ENCODE data around the gene IZUMO1.
"Not testable (repeated sequence)": the region's sequence is repeated elsewhere in the genome, so short reads cannot be mapped to it uniquely, and the experiment has no call there.

The IZUMO1 gene

GRCh38 chr19:48746738-48747575 lies at the start of gene IZUMO1:
Gene IZUMO1 (minus strand): TSS chr19:48746909. CDS start chr19:48745859, 1,050 bp downstream.
- peak; percentile 22 for DNase-seq (ENCODE audit: low read depth)

GRCh38 chr19:48795685-48796070 lies 49.0 kb upstream of the IZUMO1 start:
- no peak for DNase-seq (ENCODE audit: low read depth)

- peak; percentile 72 for DNase-seq (ENCODE audit: low read depth)
Observed at GRCh38 chr19:48795055-48795684, 48.5 kb upstream of the IZUMO1 start.

- no peak for DNase-seq (ENCODE audit: low read depth)
Observed at GRCh38 chr19:48794291-48794690, 47.6 kb upstream of the IZUMO1 start.

DNA sequence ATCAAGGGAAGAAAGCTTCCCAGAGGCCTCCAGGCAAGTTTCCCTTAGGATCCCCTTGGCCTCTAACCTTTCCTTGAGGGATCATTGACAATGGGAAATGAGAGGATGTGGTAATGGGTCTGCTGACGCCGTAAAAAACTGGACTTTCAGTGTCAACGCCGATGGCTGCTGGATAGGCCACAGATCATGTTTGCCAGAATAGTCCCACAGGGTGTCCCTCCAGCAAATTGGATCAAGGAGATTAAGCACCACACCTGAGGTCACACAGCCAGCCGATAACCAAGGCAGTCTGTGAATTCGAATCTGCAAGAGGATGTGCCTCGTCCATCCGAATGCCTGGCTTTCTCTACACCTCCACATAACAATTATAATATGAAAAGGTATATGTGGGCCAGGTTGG lies 46.6 kb upstream of the IZUMO1 start:
- no peak for DNase-seq (ENCODE audit: low read depth)

GRCh38 chr19:48787331-48787730 lies 40.6 kb upstream of the IZUMO1 start:
- not testable (repeated sequence) for DNase-seq (ENCODE audit: low read depth)

DNA sequence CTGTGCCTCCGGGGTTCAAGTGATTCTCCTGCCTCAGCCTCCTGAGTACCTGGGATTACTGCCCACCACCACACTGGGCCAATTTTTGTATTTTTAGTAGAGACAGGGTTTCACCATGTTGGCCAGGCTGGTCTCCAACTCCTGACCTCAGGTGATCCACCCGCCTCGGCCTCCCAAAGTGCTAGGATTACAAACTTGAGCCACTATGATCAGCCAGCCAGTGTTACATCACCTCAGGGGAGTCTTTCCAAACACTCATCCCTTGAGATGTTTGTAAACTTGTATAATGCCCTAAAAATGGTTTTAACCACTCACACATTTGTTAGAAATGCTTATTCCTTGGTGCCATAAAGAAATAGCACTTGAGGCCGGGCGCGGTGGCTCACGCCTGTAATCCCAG lies 39.7 kb upstream of the IZUMO1 start:
- DNase-seq (ENCODE audit: low read depth) = not testable (repeated sequence)

GRCh38 chr19:48784527-48784926 lies 37.8 kb upstream of the IZUMO1 start:
- DNase-seq (ENCODE audit: low read depth) = no peak

- no peak for DNase-seq (ENCODE audit: low read depth)
Observed at GRCh38 chr19:48780631-48781391, 34.1 kb upstream of the IZUMO1 start.

- no peak for DNase-seq (ENCODE audit: low read depth)
Observed at GRCh38 chr19:48779636-48780035, 32.9 kb upstream of the IZUMO1 start.

GRCh38 chr19:48777720-48778119 lies 31.0 kb upstream of the IZUMO1 start:
- DNase-seq (ENCODE audit: low read depth) = no peak

- no peak for DNase-seq (ENCODE audit: low read depth)
Observed at GRCh38 chr19:48777139-48777538, 30.4 kb upstream of the IZUMO1 start.

DNA sequence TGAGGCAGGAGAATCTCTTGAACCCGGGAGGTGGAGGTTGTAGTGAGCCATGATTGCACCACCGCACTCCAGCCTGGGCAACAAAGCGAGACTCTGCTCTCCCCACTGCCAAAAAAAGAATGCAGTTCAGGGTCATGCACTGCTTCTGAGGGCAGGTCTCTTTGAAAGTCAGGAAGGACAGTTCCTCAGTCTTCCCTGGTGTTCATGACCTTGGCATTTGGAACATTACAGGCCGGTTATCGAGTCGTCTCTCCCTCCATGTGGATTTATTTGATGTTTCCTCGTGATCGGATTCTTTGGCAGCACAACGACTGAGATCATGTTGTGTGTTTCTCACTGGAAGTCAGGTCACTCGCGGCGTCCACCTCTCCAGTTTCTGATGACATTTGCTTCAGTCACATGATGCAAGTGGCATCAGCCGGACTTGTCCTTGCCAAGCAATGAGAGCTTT lies 25.8 kb upstream of the IZUMO1 start:
- no peak for DNase-seq (ENCODE audit: low read depth)

- DNase-seq (ENCODE audit: low read depth) = no peak
Observed at GRCh38 chr19:48770734-48771472, 24.2 kb upstream of the IZUMO1 start.

- no peak for DNase-seq (ENCODE audit: low read depth)
Observed at GRCh38 chr19:48770266-48770665, 23.6 kb upstream of the IZUMO1 start.

- no peak for DNase-seq (ENCODE audit: low read depth)
Observed at GRCh38 chr19:48768994-48769713, 22.4 kb upstream of the IZUMO1 start.

DNA sequence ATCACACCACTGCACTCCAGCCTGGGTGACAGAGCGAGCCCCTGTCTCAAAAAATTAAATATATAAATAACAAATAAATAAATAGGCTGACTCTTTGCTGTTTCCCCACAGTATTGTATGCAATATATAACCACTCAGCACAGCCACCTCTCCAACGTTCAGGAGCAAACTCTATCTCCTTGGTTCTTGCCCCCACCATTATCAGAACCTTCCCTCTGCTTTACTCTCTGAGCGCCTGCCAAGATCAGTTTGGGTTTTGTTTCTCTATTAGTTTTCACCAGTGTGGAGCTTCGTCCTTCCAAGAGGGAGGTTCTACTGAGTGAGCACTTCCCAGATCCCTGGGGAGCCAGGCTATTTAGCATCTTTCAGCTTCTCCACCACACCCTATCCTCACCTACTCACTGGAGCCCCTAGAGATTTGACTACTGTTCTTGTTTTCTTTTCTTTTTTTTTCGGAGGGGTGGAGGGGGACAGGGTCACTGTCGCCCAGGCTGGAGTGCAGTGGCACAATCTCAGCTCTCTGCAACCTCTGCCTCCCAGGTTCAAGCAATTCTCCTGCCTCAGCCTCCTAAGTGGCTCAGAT lies 21.6 kb upstream of the IZUMO1 start:
- not testable (repeated sequence) for DNase-seq (ENCODE audit: low read depth)

DNA sequence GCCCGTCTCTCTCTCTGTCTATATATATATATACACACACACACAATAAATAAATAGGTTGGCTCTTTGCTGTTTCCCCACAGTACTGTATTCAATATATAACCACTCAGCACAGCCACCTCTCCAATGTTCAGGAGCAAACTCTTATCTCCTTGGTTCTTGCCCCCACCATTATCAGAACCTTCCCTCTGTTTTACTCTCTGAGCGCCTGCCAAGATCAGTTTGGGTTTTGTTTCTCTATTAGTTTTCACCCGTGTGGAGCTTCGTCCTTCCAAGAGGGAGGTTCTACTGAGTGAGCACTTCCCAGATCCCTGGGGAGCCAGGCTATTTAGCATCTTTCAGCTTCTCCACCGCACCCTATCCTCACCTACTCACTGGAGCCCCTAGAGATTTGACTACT lies 19.1 kb upstream of the IZUMO1 start:
- not testable (repeated sequence) for DNase-seq (ENCODE audit: low read depth)

DNA sequence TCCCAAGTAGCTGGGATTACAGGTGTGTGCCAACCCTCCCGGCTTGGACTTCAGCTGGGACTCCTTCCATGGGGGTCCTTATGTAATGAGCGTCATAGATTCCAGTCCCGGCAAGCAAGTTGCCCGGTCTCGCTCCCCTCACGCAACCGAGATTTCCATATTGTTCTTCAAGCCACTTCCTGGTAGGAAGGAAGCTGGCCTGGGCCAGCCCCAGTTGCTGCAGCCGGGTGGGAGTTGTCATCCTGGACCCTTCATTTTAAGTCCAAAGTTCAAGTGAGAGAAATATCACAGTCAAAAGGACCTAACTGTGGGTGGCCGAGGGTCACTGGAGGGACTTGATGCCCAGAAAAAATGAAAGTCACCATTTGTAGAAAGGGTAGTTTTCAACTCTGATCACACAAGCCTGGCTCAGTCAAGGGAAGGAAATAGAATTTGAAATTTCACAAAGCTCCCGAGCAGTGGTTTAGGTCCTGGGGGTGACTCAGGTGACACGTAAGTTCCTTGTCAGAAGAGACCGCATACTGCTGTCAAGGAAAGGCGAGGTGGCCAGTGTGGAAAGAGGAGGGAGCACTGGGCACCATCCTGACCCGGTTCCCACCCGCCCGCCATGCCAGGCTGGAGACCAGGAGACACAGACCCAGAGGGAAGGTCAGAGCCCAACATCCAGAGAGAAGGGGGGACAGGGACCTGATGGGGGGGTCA lies 13.9 kb upstream of the IZUMO1 start:
- DNase-seq (ENCODE audit: low read depth) = no peak

GRCh38 chr19:48757741-48758144 lies 11.0 kb upstream of the IZUMO1 start:
- no peak for DNase-seq (ENCODE audit: low read depth)
